Measurements from ENCODE around the gene MTCH2.
"Not testable (repeated sequence)": the region's sequence is repeated elsewhere in the genome, so short reads cannot be mapped to it uniquely, and the experiment has no call there.

The MTCH2 gene

DNA sequence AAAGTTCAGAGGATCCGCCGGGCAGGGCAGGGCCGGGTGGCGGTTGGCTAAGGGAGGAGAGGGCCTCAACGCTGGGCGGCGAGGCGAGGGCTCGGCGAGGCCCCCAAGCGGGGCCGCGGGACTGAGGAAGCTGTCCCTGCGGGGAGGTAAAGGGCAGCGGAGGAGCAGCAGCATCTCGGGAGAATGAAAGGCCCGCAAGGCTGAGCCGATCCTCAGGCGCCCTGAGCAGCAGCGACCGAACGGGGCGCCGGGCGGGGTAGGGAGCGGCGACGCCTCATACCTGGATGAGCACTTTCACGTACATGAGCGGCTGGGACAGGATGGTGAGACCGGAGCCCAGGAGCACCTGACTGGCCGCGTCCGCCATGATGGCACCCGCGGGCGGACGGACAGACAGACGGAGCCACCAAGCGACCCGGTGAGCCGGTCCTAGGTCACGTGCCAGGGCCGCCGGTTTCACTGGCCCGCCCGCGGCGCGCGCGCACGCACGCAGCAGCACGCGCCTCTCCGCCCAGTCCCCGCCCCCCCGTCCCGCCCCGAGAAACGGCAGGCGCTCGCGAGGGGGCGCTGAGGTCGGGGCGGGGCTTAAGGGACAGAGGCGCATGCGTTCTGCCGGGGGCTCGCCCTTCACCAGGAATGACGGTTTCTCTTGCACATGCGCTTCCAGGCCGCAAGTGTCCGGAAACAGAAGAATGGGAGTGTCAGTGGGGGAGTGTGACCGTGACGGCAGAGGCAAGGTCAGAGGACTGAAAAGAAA, at the start of gene MTCH2:
MTCH2 (minus strand) TSS at position 461 of the 757 bp plus-strand sequence; CDS start at position 367, 94 bp downstream.
- DNase-seq (ENCODE audit: low spot score): peak; percentile 98

DNA sequence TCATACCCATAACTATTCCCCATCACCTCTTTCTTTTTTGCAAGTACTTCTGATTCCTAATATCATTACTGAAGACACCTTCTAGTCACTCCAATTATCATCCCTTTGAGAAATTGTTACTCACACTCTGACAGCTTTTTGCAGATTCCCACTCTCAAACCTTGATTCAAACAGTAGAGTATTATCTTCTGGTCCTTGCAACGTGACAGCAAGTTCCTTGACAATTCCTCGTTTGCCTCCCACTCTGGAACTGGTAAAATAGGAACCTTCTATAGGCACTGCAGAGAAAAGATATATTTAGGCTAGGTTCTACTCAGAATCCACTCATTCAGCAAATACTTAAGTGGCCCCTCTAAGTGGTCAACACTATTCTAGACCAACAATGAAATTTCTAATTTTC, 49.6 kb upstream of the MTCH2 start:
- DNase-seq (ENCODE audit: low spot score): no peak

DNA sequence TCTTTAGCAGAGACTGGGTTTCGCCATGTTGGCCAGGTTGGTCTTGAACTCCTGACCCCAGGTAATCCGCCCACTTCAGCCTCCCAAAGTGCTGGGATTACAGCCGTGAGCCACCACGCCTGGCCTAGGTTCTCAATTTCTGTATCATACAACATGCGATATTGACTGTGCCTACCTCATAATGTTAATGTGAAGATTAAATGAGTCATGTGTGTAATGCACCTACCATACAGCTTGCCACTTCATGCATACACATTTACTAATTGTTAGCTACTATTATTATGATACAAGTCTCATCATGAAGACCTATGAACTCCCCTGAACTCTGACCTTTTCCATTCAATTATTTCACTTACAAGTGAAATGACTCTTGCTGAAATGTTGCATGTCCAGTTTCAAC, 47.1 kb upstream of the MTCH2 start:
- no peak for DNase-seq (ENCODE audit: low spot score)

- no peak for DNase-seq (ENCODE audit: low spot score)
Observed at GRCh38 chr11:47688991-47689390, 46.6 kb upstream of the MTCH2 start.

DNA sequence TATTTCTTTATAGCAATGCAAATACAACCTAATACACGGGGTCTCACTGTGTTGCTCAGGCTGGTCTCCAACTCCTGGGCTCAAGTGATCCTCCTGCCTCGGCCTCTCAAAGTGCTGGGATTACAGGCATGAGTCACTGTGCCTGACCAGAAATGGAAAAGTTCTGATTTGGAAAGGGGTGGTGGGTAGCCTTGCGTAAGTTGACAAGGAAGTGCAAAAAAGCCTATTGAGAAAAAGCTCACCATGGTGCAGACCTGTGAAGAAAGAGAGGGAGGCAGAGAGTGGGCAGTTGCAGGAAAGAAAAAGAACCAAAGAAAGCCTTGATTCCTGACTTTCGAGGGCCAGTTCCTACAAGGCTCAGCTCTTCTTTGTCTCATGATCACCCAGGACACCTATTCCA, 45.8 kb upstream of the MTCH2 start:
- no peak for DNase-seq (ENCODE audit: low spot score)

- DNase-seq (ENCODE audit: low spot score): not testable (repeated sequence)
Observed at GRCh38 chr11:47686704-47687103, 44.3 kb upstream of the MTCH2 start.

- DNase-seq (ENCODE audit: low spot score): no peak
Observed at GRCh38 chr11:47686151-47686550, 43.8 kb upstream of the MTCH2 start.

DNA sequence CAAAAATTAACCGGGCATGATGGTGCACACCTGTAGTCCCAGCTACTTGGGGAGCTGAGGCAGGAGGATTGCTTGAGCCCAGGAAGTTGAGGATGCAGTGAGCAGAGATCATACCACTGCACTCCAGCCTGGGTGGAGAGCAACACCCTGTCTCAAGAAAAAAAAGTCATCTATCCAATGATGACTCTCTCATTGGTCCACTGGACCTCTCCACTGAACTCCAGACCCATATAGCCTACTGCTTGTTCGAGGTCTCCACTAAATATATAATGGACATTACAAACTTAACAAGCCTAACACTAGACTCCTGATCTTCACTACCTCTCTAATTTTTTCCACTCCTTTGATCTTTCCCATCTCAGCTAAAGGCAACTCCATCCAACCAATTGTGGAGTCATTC, 33.5 kb upstream of the MTCH2 start:
- no peak for DNase-seq (ENCODE audit: low spot score)

- no peak for DNase-seq (ENCODE audit: low spot score)
Observed at GRCh38 chr11:47672283-47672730, 29.9 kb upstream of the MTCH2 start.

- no peak for DNase-seq (ENCODE audit: low spot score)
Observed at GRCh38 chr11:47669856-47670255, 27.5 kb upstream of the MTCH2 start.

DNA sequence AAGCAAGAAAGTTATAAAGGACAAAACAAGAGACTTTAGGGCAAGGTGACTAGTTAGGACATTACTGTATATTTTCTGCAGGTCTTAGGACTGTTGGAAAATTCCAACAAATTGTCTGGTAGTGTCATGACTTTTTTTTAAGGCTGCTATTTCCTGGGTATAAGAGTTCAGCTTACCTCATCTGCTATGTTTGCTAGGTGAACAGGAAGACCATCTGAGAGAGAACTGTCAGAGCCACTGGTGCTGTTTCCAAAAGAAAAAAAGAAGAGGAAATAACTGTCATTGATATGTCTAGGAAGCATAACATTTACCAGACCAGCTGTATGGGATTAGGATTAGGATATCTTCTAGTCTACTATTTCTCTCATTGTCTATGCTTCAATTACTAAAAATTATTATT, 26.3 kb upstream of the MTCH2 start:
- DNase-seq (ENCODE audit: low spot score): no peak

DNA sequence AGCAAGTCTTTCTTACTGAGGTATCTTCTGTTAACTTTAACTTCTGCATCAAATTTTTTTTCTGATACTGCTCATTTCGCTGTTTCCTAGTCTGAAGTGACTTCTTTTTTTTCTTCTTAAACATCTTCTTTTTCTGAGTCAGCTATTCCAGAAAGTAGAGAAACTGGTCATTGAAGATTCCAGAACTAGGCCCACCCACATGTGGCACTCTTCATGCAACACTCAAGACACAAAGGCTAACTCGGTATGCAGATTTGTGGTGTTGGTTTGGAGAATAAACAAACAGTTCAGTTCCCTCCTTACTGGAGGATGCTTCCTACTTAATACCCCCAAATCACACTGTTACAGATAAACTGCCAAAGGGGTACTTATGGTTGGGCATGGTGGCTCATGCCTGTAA, 25.2 kb upstream of the MTCH2 start:
- no peak for DNase-seq (ENCODE audit: low spot score)

DNA sequence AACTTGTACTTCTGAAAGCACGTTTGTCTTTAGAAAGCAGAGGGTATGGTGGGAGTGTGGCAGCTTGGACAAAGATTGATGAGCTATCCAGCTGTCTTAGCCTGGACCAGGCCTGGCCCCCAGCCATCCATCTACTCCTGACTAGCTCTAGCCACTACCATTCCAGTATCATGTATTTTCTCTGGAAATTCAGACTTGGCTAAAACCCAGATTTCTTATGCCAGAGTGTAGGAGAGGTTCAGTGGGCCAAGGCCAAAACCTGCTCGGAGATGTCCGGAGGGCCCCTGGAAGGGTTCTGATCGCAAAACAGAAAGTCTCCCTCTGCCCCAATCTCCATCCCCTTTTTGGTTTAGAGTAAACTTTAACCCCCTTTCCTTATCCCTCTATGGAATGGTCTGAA, 24.8 kb upstream of the MTCH2 start:
- no peak for DNase-seq (ENCODE audit: low spot score)

DNA sequence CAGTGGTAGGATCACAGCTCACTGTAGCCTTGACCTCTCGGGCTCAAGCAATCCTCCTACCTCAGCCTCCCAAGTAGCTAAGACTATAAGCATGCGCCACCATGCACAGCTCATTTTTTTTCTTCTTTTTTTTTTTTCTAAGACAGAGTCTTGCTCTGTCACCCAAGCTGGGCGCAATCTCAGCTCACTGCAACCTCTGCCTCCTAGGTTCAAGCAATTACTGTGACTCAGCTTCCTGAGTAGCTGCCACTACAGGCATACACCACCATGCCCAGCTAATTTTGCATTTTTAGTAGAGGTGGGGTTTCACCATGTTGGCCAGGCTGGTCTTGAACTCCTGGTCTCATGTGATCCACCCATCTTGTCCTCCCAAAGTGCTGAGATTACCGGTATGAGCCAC, 22.6 kb upstream of the MTCH2 start:
- DNase-seq (ENCODE audit: low spot score): not testable (repeated sequence)

GRCh38 chr11:47661245-47661644, 18.9 kb upstream of the MTCH2 start:
- no peak for DNase-seq (ENCODE audit: low spot score)

DNA sequence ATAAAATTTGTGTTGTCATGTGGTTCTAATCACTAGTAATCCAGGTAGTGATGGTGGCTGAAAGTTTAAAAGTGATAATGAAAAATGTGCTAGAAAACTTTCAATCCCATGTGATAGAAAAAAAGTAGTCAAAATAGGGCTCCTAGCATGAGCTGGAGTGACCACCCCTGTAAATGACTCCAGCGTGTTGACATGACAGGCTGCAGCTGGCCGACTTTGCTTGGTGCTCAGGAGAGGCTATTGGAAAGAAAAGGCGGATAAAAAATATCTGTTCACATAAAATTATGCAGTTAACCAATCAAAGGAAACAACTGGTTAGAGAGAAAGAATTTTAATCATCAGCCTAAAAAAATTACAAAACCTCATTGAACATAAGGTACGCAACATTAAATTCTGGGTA, 16.9 kb upstream of the MTCH2 start:
- DNase-seq (ENCODE audit: low spot score): no peak

DNA sequence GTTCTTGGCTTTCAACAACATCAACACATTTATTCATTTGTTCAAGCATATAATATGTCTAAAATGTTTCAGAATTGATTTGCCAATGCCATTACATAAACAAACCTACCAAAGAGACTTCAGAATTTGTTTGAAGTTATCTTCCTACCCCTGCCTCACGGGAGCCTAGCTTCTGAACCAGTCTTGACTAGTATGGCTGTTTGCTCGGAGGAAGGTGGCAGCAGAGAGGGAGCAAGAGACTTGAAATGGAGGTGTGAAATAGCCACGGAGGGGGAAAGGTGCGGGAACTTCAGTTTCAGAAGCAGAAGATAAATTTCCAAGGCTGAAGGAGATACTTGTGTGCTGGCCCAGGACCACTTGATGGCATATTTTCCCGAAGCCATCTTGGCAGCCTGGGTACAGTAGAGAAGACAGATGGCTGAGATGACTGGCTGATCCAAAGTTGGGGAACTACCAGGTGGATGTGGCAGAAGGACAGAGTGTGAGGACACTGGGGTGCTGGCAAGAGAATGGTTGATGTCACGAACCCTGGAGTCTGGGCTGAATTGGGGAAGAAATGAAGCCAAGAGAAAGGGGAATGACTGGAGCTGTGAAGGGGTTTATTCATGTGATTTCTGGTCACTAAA, 14.0 kb upstream of the MTCH2 start:
- no peak for DNase-seq (ENCODE audit: low spot score)

GRCh38 chr11:47651818-47652469, 9.6 kb upstream of the MTCH2 start:
- no peak for DNase-seq (ENCODE audit: low spot score)

DNA sequence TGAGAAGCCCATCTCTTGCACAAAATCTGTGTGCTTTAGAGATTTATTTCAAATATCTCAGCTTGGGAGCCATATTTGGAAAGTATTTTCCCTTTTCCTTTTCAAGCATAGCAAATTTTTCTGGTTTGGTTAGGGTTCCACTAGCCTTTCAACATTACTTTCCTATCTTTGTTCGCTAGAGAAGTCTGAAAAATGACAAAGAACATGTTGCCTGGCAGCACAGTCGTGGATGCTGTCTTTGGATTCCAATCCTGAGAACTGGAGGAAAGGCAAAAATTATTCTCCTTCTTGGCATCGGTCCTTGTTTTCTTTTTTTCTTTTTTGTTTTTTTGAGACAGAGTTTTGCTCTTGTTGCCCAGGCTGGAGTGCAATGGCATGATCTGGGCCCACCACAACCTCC, 6.9 kb upstream of the MTCH2 start:
- no peak for DNase-seq (ENCODE audit: low spot score)

GRCh38 chr11:47646019-47646418, 3.7 kb upstream of the MTCH2 start:
- DNase-seq (ENCODE audit: low spot score): no peak

GRCh38 chr11:47645500-47645899, 3.1 kb upstream of the MTCH2 start:
- DNase-seq (ENCODE audit: low spot score): no peak

DNA sequence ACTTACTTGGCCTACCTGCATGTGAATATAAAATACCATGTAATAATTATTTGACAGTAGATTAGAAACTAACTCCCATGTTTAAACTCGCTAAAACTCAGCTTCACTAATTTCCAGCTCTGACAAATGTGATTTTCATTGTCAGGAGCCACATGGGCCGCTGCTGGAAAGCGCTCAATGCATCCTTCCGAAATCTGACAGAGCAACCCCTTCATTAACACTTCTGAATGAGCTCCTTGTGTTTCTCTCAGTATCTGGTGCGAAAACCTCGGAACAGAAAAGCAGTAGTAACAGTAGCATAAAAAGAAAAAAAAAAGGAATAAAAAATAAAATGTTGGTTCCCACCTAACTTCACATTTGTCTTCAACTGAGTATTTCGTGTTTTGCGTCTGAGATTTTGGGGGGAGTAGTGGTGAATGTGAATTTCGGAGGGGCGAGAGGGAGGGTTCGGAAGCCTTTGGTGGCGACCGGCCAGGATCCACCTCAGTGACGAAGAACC, 710 bp downstream of the MTCH2 start:
- peak; percentile 78 for DNase-seq (ENCODE audit: low spot score)

DNA sequence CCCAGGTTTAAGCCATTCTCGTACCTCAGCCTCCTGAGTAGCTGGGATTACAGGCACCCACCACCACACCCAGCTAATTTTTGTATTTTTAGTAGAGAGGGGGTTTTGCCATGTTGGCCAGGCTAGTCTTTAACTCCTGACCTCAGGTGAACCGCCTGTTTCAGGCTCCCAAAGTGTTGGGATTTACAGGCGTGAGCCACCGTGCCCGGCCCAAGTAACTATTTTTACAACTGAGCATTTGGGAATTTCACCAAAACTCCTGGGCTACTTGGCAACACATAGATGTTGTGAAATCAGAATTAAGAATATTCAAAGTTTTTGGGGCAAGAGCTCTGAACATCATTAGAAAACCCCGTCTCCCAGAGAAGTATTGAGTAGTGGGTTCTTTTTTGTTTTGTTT, 1.9 kb downstream of the MTCH2 start:
- DNase-seq (ENCODE audit: low spot score): not testable (repeated sequence)
